NCI-H1436 (cell line): Measurements from ENCODE around the gene SNN.

Experiments
- DNase-seq: peaks from one replicate; lab custom pipeline; 2025; lab: John Stamatoyannopoulos, UW

Gene SNN

DNA sequence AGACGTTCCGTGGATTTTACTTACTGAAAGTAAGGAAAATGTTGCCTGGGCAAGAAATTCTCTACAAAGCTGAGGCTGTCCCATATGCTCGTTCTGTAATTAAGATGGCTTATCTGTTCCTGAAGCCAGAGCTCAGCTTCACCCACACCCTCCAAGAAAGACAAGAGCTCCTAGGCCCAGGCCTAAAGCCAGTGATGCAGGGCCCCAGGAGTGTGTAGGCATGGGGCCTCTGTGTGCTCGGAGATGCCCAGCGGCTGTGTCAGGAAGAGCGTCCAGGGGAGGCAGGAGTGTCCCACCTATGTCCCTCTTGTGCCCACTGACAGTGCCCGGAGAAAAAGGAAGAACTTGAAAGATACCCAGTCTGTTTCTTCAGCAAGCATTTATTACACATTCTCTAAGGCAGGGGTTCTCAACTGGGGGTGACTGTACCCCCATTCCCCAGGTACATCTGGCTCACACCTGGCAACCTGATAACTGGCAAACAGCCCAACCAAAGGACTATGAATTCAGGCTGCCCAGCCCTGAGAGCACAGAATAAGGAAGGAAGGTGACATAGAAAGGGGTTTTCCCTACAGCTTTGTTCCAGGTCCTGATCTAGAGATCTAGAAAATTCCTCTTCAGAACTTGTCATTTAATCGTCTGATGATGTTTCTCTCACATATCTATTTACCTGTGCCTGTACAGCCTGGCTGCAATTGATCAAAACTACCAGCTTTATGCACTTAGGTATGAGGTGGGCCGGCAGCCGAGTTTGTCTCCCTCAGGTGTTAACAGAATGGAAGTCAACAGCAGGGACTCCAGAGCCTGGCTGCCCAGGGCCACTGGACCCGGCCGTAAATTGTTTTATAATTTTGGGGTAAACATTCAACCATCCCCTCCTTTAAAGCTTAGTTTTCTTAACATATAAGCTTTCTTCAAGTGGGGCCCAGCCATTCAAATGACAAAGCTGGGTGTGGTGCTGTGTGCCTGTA, 12.0 kb downstream of the SNN start:
- DNase-seq, result no peak

GRCh38 chr16:11681556-11681955, 13.3 kb downstream of the SNN start:
- DNase-seq, result no peak

DNA sequence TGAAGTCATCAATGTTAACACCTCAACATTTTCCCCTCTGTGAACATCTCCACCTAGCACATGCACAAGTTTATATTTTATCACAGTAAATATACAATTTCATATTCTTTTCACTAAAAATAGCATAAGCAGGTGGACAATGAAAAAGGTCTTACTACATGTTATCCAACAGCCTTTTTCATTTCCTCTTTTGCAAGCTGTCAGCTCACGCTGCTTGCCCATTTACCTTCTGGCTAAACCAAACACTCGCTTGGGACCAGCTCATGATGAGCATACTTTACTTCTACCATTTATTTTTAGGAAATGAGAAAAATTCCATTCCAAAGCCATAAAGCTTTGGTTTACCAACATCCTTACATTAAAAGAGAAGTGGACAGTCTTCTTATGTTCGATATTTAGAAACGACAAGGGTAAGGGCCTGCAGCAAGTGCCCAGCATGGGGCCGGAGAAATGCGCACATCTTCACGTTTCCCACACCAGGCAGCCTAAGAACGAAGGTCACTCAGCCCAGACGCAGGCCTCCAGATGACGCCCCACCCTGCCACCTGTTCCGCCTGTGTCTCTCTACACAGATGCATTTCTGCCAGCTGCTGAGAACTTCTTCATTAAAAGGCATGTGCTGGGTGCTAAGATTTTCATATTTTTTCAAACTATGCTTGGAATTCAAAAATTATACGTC, 13.9 kb downstream of the SNN start:
- no peak for DNase-seq

DNA sequence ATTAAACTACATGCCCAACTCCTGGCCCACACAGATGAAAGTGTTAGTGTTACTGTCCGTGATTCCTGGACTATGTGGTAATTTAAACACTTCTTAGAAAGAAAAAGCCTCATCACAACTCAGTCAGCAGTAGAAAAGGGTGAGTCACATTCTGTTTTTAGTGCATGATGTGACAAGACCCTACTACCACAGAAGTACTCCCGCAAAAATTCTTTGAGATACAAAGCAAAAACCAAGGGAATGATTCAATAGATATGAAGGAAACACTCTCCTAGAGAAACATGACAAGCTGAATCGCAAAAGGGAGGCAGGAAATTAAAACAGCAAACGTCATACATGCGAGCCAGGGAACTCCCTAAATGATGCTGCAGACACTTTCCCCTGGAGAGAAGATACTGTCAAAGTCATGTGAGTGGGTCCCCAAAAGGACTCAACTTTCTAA, 14.4 kb downstream of the SNN start:
- no peak for DNase-seq

- DNase-seq, result no peak
These were observed 14.9 kb downstream of the SNN start for GRCh38 chr16:11683145-11683544.

- DNase-seq, result no peak
These were observed 16.2 kb downstream of the SNN start for GRCh38 chr16:11684231-11685025.

- DNase-seq, result no peak
These were observed 17.8 kb downstream of the SNN start for GRCh38 chr16:11685844-11686618.

DNA sequence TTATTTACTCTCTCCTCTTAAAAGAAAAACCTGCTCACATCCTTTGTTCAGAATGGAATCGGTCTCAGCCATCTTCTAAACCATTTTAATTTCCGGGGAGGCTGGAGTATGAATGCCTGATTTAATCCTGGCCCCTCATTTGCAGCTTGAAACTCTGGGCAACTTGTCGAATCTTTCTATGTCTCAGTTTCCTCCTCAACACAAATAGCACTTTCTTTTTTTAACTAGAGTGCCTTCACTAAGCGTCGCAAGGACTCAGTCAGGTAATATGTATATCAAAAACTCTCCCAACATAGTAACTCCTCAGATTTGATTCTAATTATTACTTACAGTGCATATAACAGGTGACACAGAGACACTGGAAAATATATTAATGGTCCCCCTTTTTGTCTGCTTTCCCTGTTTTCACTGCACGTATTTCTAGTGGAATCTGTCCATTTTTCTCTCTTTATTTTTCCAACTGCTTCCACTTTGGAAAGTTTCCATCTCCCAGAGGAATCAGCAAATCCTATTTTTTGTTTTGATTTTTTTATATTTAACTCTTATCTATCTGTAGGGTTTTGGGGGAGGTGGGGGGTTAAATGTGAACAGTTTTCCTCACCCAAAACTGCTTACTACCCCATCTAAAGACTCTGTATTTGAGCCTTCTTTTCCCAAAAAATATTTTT, 18.6 kb downstream of the SNN start:
- DNase-seq, result no peak

- DNase-seq, result no peak
These were observed 19.6 kb downstream of the SNN start for GRCh38 chr16:11687601-11688519.

DNA sequence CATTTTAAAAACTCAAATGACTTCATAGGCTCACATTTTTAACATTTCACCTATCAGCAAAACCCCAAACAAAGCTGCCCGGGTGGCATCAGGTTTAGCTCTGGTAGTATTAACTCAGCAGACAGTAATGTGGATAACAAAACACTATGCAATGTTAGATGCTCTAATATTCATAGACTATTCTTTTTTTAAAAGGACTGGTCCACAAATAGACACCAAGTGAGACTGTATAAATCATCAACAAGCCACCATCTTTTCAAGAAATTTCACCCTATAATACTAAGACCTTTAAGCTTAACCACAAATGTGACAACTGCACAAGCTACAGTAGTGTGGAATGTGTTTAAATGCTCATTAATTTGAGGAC, 20.2 kb downstream of the SNN start:
- DNase-seq, result no peak

- no peak for DNase-seq
These were observed 21.0 kb downstream of the SNN start for GRCh38 chr16:11689031-11689840.

- no peak for DNase-seq
These were observed 23.0 kb downstream of the SNN start for GRCh38 chr16:11691235-11691634.

DNA sequence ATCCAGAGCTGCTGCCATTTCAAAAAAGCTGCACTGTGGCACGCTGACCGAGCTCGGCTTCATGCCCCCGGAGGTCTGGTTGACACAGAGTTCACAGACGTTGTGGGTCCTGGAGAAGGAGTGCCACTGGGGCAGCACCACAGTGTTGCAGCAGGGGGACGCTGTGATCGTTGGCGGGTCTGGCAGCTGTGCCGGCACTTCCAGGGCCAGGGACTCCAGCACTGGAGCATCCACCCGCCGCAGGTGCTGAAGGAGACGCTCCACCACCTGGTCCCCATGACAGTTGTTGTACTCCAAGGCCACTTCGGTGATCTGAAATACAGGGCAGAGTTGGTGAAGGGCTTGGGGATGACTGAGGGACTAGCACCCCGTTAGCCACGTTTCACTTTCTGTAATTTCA, 23.5 kb downstream of the SNN start:
- no peak for DNase-seq

DNA sequence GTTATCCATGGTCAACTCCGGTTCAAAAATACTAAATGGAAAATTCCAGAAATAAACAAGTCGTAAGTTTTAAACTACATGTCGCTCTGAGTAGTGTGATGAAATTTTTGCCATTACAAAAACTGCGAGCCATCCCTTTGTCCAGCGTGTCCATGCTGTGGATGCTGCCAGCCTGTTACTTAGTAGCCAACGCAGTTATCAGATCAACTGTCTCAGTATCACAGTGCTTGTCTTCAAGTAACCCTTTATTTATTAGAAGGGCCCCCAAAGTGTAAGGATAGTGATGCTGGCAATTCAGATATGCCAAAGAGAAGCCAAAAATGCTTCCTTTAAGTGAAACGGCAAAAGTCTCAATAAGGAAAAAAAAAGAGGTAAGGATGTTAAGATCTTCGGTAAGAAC, 23.9 kb downstream of the SNN start:
- no peak for DNase-seq

DNA sequence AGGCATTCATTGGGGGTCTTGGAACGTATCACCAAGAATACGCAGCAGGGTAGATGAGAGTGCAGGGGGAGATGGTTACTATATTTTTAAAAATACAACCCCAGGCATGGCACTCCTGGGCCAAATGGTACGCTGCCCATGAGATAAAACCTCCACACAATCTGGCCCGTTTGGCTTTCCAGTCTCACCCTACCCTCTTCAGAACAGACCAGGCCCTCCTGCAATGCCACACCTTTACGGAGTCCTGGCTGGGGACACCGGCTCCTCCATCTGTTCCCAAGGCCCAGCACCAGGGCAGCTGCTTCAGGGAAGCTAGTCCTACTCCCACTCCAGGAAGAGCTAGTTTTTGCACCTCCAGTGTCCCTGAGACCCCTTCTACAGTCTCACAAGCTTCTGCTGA, 24.4 kb downstream of the SNN start:
- DNase-seq, result no peak

DNA sequence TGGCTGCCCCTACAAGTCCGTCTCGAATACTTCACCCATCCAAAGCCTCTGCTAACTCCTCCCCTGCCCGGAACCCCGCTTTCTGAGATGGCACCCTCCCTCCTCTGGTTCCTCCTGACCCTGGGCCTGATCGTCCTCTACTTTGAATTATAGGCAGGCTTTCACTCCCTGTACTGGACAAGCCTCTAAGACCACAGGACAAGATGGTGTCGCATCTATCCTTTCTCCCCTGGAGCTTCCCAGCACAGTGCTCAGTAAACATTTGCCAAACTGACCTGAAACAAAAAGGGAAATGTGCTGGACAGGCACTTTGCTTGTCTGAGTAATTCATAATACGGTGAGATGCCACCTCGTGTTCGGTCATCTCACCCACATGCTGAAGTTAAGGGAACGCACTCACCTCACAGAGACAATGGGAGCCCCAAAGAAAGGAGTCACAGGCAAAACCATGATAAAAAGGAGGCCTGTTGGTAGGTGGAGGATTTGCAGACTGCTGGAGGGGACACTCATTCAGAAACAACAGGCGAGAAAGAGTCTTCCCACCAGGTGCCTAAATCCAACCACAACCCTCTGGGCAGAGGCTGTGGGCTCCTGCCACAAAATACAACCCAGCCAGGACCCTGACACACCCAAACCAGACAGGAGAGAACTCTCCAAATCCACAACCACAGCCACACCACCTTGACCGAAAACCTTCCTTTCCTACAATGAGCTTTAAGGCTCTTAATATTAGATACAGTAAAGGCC, 28.2 kb downstream of the SNN start:
- no peak for DNase-seq

GRCh38 chr16:11697319-11697718, 29.1 kb downstream of the SNN start:
- no peak for DNase-seq

GRCh38 chr16:11698271-11698689, 30.0 kb downstream of the SNN start:
- no peak for DNase-seq
